HCT116 (cell line): ENCODE measurements around the gene DHX57. TPM values are rescaled to one million over a fixed set of nuclear protein-coding genes. Genes with fewer than 3 reads are reported as not detected.

Experiments used
- ATAC-seq: fragments of 200-7000 bp; cut with Tn5 transposase; 2 replicates; pipeline ENCODE4 v1.9.1; 2020; ENCODE audit warnings: mild to moderate bottlenecking, moderate library complexity
- BruUV-seq: library from RNA; stranded (reverse); fragments of 400-500 nt; replicated peaks from 2 replicates; lab custom pipeline; 2021; lab: Mats Ljungman, UMichigan
- CTCF ChIA-PET: fragments of 300-600 bp; sonication (Branson Sonifier 250); formaldehyde crosslinking; loops from one replicate; lab custom pipeline; 2021; ENCODE audit warnings: antibody characterized with exemption; lab: Charles Lee
- POLR2A ChIA-PET: fragments of 300-600, 350-600 bp; sonication (Branson Sonifier 250); formaldehyde crosslinking; loops from one replicate; lab custom pipeline; 2021; ENCODE audit warnings: antibody characterized with exemption; lab: Charles Lee
- RAD21 ChIA-PET, 2 experiments: fragments of 300-600 bp; sonication (Branson Sonifier 250); formaldehyde crosslinking; loops; one replicate each; lab custom pipeline; 2023; ENCODE audit warnings: low total read pairs in 2 of 2; ENCODE audit not compliant: uncharacterized antibody in 2 of 2, unreplicated experiment in 2 of 2, low non-redundant PET in 1 of 2; lab: Charles Lee
- DNase-seq: peaks from one replicate; pipeline ENCODE4 v3.0.0-alpha.2; 2010; ENCODE audit warnings: low read depth, low spot score
- H2AFZ ChIP-seq: fragments of 200-600 bp; shearing (Covaris generic), sonication (generic); 2 replicates; pipeline ENCODE4 v1.6.1; 2017; ENCODE audit warnings: low read depth, mixed run types, mixed read lengths, antibody characterized with exemption, low read length; ENCODE audit not compliant: poor library complexity, severe bottlenecking
- H3K27ac ChIP-seq: 2 replicates; pipeline ENCODE4 v1.5.1; 2012; ENCODE audit warnings: low read depth, low read length
- H3K27me3 ChIP-seq: fragments of 200-600 bp; sonication (generic); 2 replicates; pipeline ENCODE4 v1.6.1; 2016; ENCODE audit warnings: mixed run types, low read length, mixed read lengths; ENCODE audit not compliant: insufficient read depth
- H3K36me3 ChIP-seq, 2 experiments: fragments of 200-500 bp in 1 of 2; fragments of 200-600 bp in 1 of 2; sonication (Bioruptor generic) in 1 of 2; sonication (generic) in 1 of 2; 2 replicates each; pipeline versions ENCODE4 v1.5.1 to v1.6.1; 2014 to 2016; ENCODE audit warnings: low read length in 2 of 2, inconsistent platforms in 1 of 2, mixed read lengths in 1 of 2, mixed run types in 1 of 2; ENCODE audit not compliant: insufficient read depth in 2 of 2, control insufficient read depth in 1 of 2
- H3K4me1 ChIP-seq, 2 experiments: fragments of 200-600 bp in 1 of 2; sonication (generic) in 1 of 2; 2 replicates each; pipeline versions ENCODE4 v1.5.1 to v1.6.1; 2012 to 2017; ENCODE audit warnings: low read length in 2 of 2, inconsistent platforms in 1 of 2, mild to moderate bottlenecking in 1 of 2, mixed read lengths in 1 of 2, mixed run types in 1 of 2, moderate library complexity in 1 of 2; ENCODE audit not compliant: insufficient read depth in 2 of 2, control insufficient read depth in 1 of 2
- H3K4me2 ChIP-seq: fragments of 200-600 bp; sonication (generic); 2 replicates; pipeline ENCODE4 v1.6.1; 2017; ENCODE audit warnings: mixed run types, low read length, mixed read lengths
- H3K4me3 ChIP-seq, 2 experiments: fragments of 200-600 bp in 1 of 2; sonication (generic) in 1 of 2; replicated peaks in 1 of 2; 2 replicates each; pipeline ENCODE4 v1.5.1; 2011 to 2016; ENCODE audit warnings: low read length in 2 of 2, control low read depth in 1 of 2, low read depth in 1 of 2, mild to moderate bottlenecking in 1 of 2, mixed read lengths in 1 of 2, mixed run types in 1 of 2
- H3K79me2 ChIP-seq: fragments of 200-600 bp; sonication (generic); 2 replicates; pipeline ENCODE4 v1.6.1; 2017; ENCODE audit warnings: mild to moderate bottlenecking, mixed run types, low read length, moderate library complexity, mixed read lengths; ENCODE audit not compliant: insufficient read depth
- H3K9ac ChIP-seq: fragments of 200-600 bp; sonication (generic); 2 replicates; pipeline ENCODE4 v1.6.1; 2016; ENCODE audit warnings: low read length, mixed read lengths
- H3K9me2 ChIP-seq: fragments of 200-600 bp; sonication (generic), shearing (Covaris generic); 2 replicates; pipeline ENCODE4 v1.6.1; 2017; ENCODE audit warnings: mixed run types, mild to moderate bottlenecking, moderate library complexity; ENCODE audit not compliant: insufficient read depth
- H3K9me3 ChIP-seq, 2 experiments: fragments of 200-500 bp in 1 of 2; fragments of 200-600 bp in 1 of 2; sonication (Bioruptor generic) in 1 of 2; sonication (generic) in 1 of 2; 2 replicates each; pipeline ENCODE4 v1.6.1; 2014 to 2017; ENCODE audit warnings: low read length in 2 of 2, mixed read lengths in 2 of 2, inconsistent platforms in 1 of 2, low read depth in 1 of 2, mild to moderate bottlenecking in 1 of 2, mixed run types in 1 of 2, moderate library complexity in 1 of 2; ENCODE audit not compliant: control insufficient read depth in 1 of 2, insufficient read depth in 1 of 2
- H4K20me1 ChIP-seq: fragments of 200-600 bp; sonication (generic), shearing (Covaris generic); 2 replicates; pipeline ENCODE4 v1.6.1; 2017; ENCODE audit warnings: mixed run types, mild to moderate bottlenecking, moderate library complexity; ENCODE audit not compliant: insufficient read depth
- CEBPB ChIP-seq: IDR thresholded peaks from 2 replicates; pipeline ENCODE4 v1.6.1; 2012; ENCODE audit warnings: low read depth
- EGR1 ChIP-seq: IDR thresholded peaks from 2 replicates; pipeline ENCODE4 v1.6.1; 2012; ENCODE audit warnings: low read depth
- FOSL1 ChIP-seq: IDR thresholded peaks from 2 replicates; pipeline ENCODE4 v1.6.1; 2012; ENCODE audit warnings: low read depth
- RAD21 ChIP-seq: IDR thresholded peaks from 2 replicates; pipeline ENCODE4 v1.6.1; 2012; ENCODE audit warnings: low read depth, mild to moderate bottlenecking
- SIN3A ChIP-seq: IDR thresholded peaks from 2 replicates; pipeline ENCODE4 v1.6.1; 2012; ENCODE audit warnings: low read depth
- YY1 ChIP-seq: IDR thresholded peaks from 2 replicates; pipeline ENCODE4 v1.6.1; 2011; ENCODE audit warnings: low read length, low read depth, moderate library complexity, mild to moderate bottlenecking; ENCODE audit not compliant: insufficient replicate concordance; ENCODE audit errors: extremely low read depth
- ZNF274 ChIP-seq: fragments of 200-500 bp; sonication (Bioruptor generic); IDR thresholded peaks from 2 replicates; pipeline ENCODE4 v1.6.1; 2014; ENCODE audit warnings: mild to moderate bottlenecking, low read depth, low read length, inconsistent platforms
- intact Hi-C: fragments of 100-400 bp; cut with micrococcal nuclease; formaldehyde crosslinking; loops from 2 replicates; pipeline ENCODE4 v1.10.0; 2022
- total RNA-seq: library from RNA; stranded (reverse); gene quantifications from one replicate; pipeline ENCODE4 v1.2.1, GENCODE V29; 2021; ENCODE audit not compliant: unreplicated experiment
- TF ChIP-seq, protein P1 (sequence below), 3 experiments: fragments of 200-600 bp in 1 of 3; sonication (generic) in 1 of 3; IDR thresholded peaks in 2 of 3; conservative IDR thresholded peaks in 1 of 3; 2 replicates each; pipeline ENCODE4 v1.5.1; 2012 to 2017; ENCODE audit warnings: low read depth in 2 of 3, low read length in 2 of 3, antibody characterized with exemption in 1 of 3, borderline replicate concordance in 1 of 3, control low read depth in 1 of 3, mild to moderate bottlenecking in 1 of 3, mixed read lengths in 1 of 3, mixed run types in 1 of 3, moderate library complexity in 1 of 3; ENCODE audit not compliant: insufficient read depth in 1 of 3

The DHX57 gene
- total RNA-seq, 1 experiment from 2014 or later = 19.4 TPM

DNA sequence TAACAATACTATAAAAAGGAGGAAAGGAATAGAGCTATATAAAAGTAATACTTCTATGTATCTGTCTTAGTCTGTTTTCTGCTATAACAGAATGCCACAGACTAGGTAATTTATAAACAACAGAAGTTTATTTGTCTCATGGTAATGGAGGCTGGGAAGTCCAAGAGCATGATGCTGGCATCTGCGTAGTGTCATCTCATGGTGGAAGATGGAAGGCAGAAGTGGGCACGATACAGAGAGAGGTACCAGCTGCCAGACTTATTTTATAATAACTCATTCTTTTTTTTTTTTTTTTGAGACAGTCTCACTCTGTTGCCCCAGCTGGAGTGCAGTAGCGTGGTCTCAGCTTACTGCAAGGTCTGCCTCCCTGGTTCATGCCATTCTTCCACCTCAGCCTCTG lies 4.3 kb downstream of the DHX57 start:
- Histone ChIP-seq H3K36me3 (no peaks in the 10 kb centered on the region), H3K79me2 (peaks cover 28% of the 10 kb centered on the region), H3K9me3 (no peaks in the 10 kb centered on the region), H3K27me3 (no peaks in the 10 kb centered on the region), H4K20me1 (no peaks in the 10 kb centered on the region), H3K9me2 (no peaks in the 10 kb centered on the region), H3K4me1 (peaks cover 3 to 8% of the 10 kb centered on the region in 2 experiments; a peak in 3 of 4 replicates), H3K9ac (no peak overlapping the region), H3K4me2 (no peak overlapping the region), H3K27ac (no peak overlapping the region), H3K4me3 (no peak overlapping the region), H2AFZ (no peak overlapping the region)
- TF ChIP-seq ZNF274 (no peak), YY1 (no peak), RAD21 (no peak), FOSL1 (no peak), EGR1 (no peak), SIN3A (no peak), CEBPB (no peak)
- TF ChIP-seq, protein P1, sequence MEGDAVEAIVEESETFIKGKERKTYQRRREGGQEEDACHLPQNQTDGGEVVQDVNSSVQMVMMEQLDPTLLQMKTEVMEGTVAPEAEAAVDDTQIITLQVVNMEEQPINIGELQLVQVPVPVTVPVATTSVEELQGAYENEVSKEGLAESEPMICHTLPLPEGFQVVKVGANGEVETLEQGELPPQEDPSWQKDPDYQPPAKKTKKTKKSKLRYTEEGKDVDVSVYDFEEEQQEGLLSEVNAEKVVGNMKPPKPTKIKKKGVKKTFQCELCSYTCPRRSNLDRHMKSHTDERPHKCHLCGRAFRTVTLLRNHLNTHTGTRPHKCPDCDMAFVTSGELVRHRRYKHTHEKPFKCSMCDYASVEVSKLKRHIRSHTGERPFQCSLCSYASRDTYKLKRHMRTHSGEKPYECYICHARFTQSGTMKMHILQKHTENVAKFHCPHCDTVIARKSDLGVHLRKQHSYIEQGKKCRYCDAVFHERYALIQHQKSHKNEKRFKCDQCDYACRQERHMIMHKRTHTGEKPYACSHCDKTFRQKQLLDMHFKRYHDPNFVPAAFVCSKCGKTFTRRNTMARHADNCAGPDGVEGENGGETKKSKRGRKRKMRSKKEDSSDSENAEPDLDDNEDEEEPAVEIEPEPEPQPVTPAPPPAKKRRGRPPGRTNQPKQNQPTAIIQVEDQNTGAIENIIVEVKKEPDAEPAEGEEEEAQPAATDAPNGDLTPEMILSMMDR (IDR thresholded peaks at IDR 0.05 in 2 of 3, conservative IDR thresholded peaks at IDR 0.05 in 1 of 3; ENCODE audit: borderline replicate concordance in 1 of 3, insufficient read depth in 1 of 3, low read depth in 2 of 3, low read length in 2 of 3) = no peak
- ChIA-PET RAD21 (no interaction called here), CTCF (no interaction called here), POLR2A (no interaction called here)
- no peak for ATAC-seq
- intact Hi-C loops = no loop called here
- no TSS peak for BruUV-seq
- DNase-seq = no peak
